Muscle layer of colon (tissue), 2 donors: Measurements from ENCODE around the gene ZNF101.
"Not testable (repeated sequence)": the region's sequence is repeated elsewhere in the genome, so short reads cannot be mapped to it uniquely, and the experiment has no call there.

ENCODE experiments used
- H3K27ac ChIP-seq: one replicate; pipeline ENCODE4 v1.7.0; 2013; ENCODE audit warnings: low read depth, mild to moderate bottlenecking, low read length, moderate library complexity
- H3K27me3 ChIP-seq, 2 donors: one replicate each; pipeline ENCODE4 v1.7.0; 2013; ENCODE audit warnings: low read length in 2 of 2, mild to moderate bottlenecking in 2 of 2; ENCODE audit not compliant: insufficient read depth in 2 of 2, control insufficient read depth in 1 of 2
- H3K36me3 ChIP-seq: one replicate; pipeline ENCODE4 v1.7.0; 2013; ENCODE audit warnings: mild to moderate bottlenecking, low read length; ENCODE audit not compliant: insufficient read depth
- H3K4me1 ChIP-seq: one replicate; pipeline ENCODE4 v1.7.0; 2013; ENCODE audit warnings: mild to moderate bottlenecking, low read length; ENCODE audit not compliant: insufficient read depth
- H3K4me3 ChIP-seq, 2 donors: one replicate each; pipeline ENCODE4 v1.7.0; 2013; ENCODE audit warnings: low read length in 2 of 2, low read depth in 1 of 2, mild to moderate bottlenecking in 1 of 2, moderate library complexity in 1 of 2
- H3K9ac ChIP-seq: one replicate; pipeline ENCODE4 v1.7.0; 2013; ENCODE audit warnings: low read length
- H3K9me3 ChIP-seq: one replicate; pipeline ENCODE4 v1.7.0; 2013; ENCODE audit warnings: mild to moderate bottlenecking, low read length
- donor health status: abdominal sarcoma.
- donor health status: Adenocarcinoma of cecum.

ZNF101 gene

DNA sequence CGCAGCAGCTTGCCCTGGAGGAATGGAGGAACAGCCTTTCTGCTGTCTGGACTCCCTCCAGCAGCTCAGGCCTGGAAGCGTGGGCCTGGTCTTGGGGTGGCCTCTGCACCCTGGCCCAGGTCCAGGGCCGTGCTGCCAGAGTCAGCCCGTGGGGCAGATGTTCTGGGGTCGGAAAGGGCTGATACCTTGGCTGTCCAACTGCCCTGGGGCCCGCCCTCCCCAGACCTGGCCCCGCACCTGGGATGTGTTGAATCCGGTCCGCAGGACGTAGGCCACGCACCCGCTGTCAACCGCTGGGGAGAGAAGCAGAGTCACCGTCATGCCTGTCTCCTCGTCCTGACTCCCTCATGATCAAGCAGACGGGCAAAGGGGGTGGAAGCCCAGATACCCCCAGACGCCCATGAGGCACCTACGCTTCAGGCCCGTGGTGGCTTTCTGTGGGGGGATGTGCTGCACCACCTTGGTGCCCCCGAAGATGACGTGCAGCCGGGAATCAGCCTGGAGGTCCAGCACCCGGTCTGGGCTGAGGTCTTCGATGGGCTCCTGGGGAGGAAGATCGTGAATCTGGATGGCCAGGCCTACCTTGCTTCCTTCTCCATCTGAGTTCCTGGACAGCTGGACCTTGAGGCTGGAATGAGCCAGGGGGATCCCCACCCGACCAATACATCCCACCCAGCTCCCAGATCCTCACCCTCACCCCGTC lies 12.8 kb upstream of the ZNF101 start:
- H3K36me3 ChIP-seq: peaks cover 78% of the 10 kb centered on the region
- H3K4me3 ChIP-seq: no peak overlapping the region

DNA sequence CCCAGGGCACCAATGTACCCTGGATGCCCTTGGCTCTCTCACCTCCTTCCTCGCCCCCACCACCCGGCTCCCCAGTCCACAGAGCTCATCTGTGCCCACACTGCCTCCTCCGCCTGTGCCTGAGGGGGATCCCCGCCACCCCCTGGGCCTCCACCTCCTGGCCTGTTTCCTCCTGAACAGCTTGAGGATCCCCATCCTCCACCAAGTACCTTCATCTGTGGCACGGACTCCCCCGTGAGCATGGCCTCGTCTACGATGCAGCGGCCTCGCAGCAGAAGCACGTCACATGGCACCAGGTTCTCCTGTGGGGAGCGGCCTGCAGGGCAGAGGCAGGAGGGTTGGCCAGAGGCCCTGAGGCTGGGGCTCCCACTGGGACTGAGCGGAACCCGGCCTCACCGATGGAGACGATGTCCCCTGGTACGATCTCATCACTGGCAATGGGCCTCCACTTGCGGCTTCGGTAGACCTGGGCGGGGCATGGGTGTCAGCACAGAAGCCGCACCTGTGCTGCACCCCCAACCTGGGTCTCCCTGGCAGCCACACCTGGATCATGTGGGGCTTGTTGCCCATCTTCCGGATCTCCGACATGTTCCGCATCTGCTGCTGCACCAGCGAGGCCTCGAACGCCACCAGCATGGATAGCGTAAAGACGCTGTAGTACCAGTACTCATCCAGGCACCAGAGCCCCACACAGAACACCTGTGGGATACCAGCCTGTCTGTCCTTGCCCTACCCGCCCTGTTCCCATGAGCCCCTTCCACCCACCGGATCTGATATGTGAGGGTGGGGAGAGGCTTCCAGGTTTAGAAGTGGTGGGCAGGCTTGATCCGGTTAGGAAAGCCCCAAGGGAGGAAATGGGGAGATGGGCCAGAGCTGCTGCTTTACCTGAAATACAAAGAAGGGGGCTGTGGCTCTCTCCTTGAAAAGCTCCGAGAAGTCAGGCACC lies 11.9 kb upstream of the ZNF101 start:
- peaks cover 68% of the 10 kb centered on the region for H3K36me3 ChIP-seq
- no peak overlapping the region for H3K27ac ChIP-seq
- H3K9me3 ChIP-seq: no peaks in the 10 kb centered on the region
- H3K4me1 ChIP-seq: peaks cover 2% of the 10 kb centered on the region
- H3K27me3 ChIP-seq: no peaks in the 10 kb centered on the region
- no peak overlapping the region for H3K9ac ChIP-seq
- no peak overlapping the region for H3K4me3 ChIP-seq

More for the DNA sequence above, 12.8 kb upstream of the ZNF101 start:
- H3K9ac ChIP-seq: no peak overlapping the region
- no peaks in the 10 kb centered on the region for H3K27me3 ChIP-seq
- H3K9me3 ChIP-seq: no peaks in the 10 kb centered on the region
- H3K27ac ChIP-seq: no peak overlapping the region
- no peaks in the 10 kb centered on the region for H3K4me1 ChIP-seq

DNA sequence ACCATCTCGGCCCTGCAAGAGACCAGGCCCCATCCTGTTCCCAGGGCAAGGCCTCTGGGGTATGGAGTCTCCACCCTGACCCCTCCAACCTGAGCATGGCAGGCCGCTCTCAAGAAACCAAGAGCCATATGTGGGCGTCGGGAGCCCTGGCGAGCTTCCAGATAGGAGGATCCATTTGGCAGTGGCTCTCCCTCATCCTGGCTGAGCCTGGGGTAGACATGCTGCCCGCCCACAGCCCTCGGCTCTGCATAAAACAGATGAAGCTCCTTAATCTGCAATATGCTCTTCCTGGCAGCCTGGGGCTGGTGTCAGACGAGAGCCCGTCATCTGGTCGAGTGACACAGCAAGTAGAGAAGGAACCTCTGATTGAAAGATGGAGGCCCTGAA lies 11.2 kb upstream of the ZNF101 start:
- H3K4me1 ChIP-seq: peaks cover 8% of the 10 kb centered on the region
- no peaks in the 10 kb centered on the region for H3K27me3 ChIP-seq
- no peak overlapping the region for H3K9ac ChIP-seq
- H3K9me3 ChIP-seq: no peaks in the 10 kb centered on the region
- no peak overlapping the region for H3K27ac ChIP-seq
- H3K4me3 ChIP-seq: no peak overlapping the region
- H3K36me3 ChIP-seq: peaks cover 62% of the 10 kb centered on the region

DNA sequence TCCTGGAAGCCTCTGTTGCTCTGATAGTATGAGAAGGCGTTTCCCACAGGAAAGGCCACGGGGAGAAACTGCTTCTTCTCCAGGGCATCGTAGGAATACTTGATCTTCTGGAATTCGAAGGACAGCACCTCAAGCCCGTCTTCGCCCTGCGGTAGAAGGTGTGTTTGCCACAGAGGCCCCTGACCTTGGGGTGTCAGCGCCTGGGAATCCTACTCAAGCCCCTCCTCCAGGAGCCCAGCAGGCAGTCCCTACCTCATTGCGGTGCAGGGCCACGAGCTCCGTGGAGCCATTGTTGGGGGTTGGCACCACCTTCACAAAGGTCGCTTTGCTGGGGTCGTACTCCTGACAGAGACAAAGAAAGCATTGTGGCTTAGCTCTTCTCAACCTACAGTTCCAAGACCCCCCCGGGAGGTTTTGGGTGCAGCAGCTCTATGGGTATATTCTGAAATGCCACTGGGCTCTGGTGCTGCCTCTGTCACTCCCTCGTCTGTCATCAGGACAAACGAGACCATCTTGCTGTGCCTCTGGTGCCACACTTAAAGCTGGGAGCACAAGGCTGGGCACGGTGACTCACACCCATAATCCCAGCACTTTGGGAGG lies 8.9 kb upstream of the ZNF101 start:
- Histone ChIP-seq H3K4me1 (peaks cover 15% of the 10 kb centered on the region), H3K9me3 (no peaks in the 10 kb centered on the region), H3K27me3 (no peaks in the 10 kb centered on the region), H3K36me3 (peaks cover 38% of the 10 kb centered on the region), H3K27ac (no peak overlapping the region), H3K9ac (no peak overlapping the region), H3K4me3 (no peak overlapping the region)

DNA sequence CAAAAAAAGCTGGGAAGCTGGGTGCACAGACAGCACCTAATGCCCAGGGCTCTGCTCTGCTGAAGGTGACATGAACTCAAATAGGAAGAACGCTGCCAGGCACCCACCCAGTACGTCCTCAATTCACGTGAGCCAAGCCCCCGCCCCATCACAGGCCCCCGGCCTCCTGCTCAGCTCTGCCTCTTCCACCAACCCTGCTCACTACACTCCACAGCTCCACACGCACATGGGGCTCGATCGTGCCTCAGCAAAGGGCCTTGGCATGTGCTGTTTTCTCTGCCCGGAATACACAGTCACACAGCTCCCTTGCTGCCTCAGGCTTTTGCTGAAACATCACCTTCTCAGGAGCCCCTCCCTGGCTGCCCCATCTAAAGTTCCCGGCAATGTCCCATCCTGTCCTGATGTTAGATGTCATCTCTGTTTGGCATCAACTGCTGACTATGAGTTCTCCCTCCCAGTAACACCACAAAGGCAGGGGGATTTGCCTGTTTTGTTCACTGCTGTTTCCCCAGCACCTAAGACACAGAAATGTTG lies 7.4 kb upstream of the ZNF101 start:
- Histone ChIP-seq H3K4me3 (no peak overlapping the region), H3K9me3 (no peaks in the 10 kb centered on the region), H3K4me1 (peaks cover 15% of the 10 kb centered on the region), H3K36me3 (peaks cover 24% of the 10 kb centered on the region), H3K9ac (no peak overlapping the region), H3K27ac (no peak overlapping the region), H3K27me3 (no peaks in the 10 kb centered on the region)

DNA sequence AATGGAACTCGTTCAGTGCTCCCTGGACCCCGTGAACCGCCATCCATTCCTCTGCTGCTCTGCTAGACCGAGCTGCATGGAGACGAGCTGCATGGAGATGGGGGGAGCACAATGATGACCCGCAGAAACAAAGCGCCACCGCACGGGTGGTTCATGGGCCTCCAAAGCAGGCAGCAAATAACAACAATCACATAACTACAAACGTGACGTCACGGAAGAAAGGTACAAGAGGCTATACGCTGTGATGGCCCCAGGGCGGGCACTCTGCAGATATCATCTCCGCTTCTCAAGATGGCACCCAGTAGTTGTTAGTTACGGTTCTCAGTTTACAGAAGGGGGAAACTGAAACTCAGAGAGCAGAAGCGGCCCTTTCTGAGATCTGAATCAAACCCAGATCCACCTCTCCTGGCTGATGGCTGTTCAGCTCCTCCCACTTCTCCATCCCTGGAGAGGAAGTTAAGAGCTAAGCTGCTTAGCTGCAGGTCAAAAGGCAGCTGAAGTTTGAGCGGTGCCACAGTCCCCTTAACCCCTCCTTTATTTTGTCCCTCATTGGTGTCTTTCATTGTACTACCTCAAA lies 6.9 kb upstream of the ZNF101 start:
- peak overlapping the region in 1 of 2 donors; percentile 99 for H3K4me3 ChIP-seq
- H3K4me1 ChIP-seq: peaks cover 15% of the 10 kb centered on the region
- no peak overlapping the region for H3K27ac ChIP-seq
- H3K27me3 ChIP-seq: no peaks in the 10 kb centered on the region
- H3K9ac ChIP-seq: no peak overlapping the region
- H3K9me3 ChIP-seq: no peaks in the 10 kb centered on the region
- peaks cover 18% of the 10 kb centered on the region for H3K36me3 ChIP-seq

DNA sequence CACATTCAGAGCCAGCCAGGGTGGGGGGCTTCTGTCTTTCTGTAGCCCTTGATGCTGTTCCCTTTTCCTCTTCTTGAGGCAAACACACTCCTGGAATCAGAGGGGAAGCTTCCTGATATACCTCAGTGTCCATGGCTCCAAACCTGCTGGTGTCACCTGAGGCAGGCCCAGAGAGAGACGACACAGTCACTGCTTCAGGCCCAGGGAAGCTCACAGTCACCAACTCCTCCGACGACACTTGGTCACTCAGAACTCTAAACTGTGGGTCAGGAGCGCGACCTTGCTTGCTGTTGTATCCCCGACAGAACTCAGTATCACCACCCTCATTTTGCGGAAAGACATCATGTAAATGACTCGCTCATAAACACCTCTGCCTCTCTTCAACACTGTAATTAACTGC lies 6.3 kb upstream of the ZNF101 start:
- Histone ChIP-seq H3K27me3 (no peaks in the 10 kb centered on the region), H3K36me3 (peaks cover 12% of the 10 kb centered on the region), H3K9me3 (no peaks in the 10 kb centered on the region), H3K4me3 (peak overlapping the region in 1 of 2 donors; percentile 99), H3K9ac (peak overlapping the region; percentile 80), H3K4me1 (peaks cover 15% of the 10 kb centered on the region), H3K27ac (no peak overlapping the region)

DNA sequence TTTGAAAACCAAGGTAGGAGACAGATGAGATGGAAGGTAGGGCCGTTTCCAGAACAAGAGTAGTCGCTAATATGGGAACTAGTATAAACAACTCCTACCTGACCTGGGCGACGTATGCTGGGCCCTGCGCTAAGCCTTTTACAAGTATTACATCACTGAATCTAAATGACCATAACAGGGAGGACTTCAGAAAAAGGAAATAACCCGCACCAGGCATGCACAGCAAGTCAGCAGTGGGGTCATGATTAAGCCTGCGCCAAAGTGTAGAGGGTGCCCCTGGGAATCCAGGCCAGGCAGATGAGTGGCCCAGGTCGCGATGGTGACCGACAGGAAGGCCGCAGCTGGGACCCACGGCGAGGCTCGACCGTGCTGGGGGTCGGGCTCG lies 5.8 kb upstream of the ZNF101 start:
- Histone ChIP-seq H3K27ac (peak overlapping the region; percentile 60), H3K27me3 (no peaks in the 10 kb centered on the region), H3K36me3 (peaks cover 9% of the 10 kb centered on the region), H3K9ac (peak overlapping the region; percentile 80), H3K4me1 (peaks cover 15% of the 10 kb centered on the region), H3K4me3 (peak overlapping the region; percentile 76 to 99), H3K9me3 (no peaks in the 10 kb centered on the region)

DNA sequence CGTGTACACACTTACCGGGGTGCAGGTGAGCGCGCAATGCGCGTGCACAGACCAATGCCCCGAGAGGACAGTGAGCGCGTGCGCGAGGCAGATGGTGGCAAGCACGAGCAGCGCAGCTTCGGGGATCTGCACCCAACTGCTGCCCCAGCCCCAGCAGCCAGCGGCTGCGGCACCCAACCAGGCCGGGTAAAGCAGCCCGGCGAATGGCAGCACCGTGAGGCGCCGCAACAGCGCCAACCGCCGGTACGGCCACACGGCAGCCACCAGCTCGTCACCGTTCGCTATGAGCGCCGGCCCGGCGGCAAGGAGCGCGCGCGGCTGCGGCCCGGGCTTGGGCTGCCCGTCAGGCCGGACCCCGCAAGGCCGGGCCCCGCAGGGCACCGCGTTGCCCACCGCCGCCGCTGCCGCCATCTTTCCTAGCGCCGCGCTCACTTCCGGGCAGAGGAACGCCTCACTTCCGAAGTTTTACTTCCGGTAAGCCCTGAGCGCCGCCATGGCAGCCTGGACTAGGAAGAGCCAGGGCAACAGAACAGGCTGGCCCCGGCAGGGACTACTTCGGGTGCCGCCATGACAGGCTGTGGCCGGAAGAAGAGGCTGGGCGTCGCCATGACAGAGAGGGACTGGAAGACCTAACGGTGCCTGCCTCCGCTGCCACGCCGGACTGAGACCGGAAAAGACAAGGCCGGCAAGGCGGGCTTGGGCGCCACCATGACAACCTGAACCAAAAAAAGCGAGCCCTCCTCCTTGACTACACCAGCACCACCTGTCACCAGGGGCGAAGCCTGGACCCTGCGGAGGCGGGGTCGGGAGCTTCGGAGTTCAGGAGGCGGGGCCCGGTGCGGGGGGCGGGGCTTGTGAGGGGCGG lies 5.2 kb upstream of the ZNF101 start, which contains the start of gene ATP13A1:
Gene ATP13A1 (minus strand): TSS at position 421 of the 865 bp plus-strand sequence. CDS start 10 bp downstream, at position 411.
- Histone ChIP-seq H3K27me3 (no peaks in the 10 kb centered on the region), H3K27ac (peak within 1 kb of the TSS; percentile 78), H3K9me3 (no peaks in the 10 kb centered on the region), H3K36me3 (peaks cover 3% of the 10 kb centered on the region), H3K4me1 (peaks cover 21% of the 10 kb centered on the region), H3K9ac (peak within 1 kb of the TSS; percentile 80), H3K4me3 (peak within 1 kb of the TSS; percentile 76 to 99)

DNA sequence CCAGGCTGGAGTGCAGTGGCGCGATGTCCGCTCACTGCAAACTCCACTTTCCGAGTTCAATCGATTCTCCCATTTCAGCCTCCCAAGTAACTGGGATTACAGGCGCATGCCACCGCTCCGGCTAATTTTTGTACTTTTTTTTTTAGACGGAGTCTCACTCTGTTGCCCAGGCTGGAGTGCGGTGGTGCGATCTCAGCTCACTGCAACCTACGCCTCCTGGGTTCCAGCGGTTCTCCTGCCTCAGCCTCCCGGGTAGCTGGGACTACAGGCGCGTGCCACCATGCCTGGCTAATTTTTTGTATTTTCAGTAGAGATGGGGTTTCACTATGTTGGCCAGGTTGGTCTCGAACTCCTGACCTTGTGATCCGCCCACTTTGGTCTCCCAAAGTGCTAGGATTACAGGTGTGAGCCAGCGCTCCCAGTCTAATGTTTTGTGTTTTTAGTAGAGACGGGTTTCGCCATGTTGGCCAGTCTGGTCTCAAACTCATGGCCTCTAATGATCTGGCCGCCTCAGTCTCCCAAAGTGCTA lies 3.2 kb upstream of the ZNF101 start:
- not testable (repeated sequence) for H3K9me3 ChIP-seq, H3K9ac ChIP-seq, H3K36me3 ChIP-seq, H3K27ac ChIP-seq, H3K4me3 ChIP-seq, H3K27me3 ChIP-seq
- peaks cover 29% of the 10 kb centered on the region for H3K4me1 ChIP-seq
